GM10248 (cell line): Measurements from ENCODE around the gene XPA.

ENCODE experiments used
- CTCF ChIA-PET: fragments of 300-600 bp; sonication (Branson Sonifier 250); formaldehyde crosslinking; extraction: SDS; loops from one replicate; lab custom pipeline; 2021; ENCODE audit warnings: antibody characterized with exemption; lab: Yijun Ruan, JAX
- POLR2A ChIA-PET: fragments of 350-650 bp; sonication (Branson Sonifier 250); formaldehyde crosslinking; extraction: SDS; loops from one replicate; lab custom pipeline; 2020; ENCODE audit warnings: antibody characterized with exemption; lab: Yijun Ruan, JAX
- DNase-seq: peaks from one replicate; pipeline ENCODE4 v3.0.0; 2012; ENCODE audit errors: extremely low spot score
- TF ChIP-seq, protein P1 (sequence below): IDR thresholded peaks from 2 replicates; pipeline ENCODE4 v1.5.1; 2012; ENCODE audit warnings: mild to moderate bottlenecking, low read depth; ENCODE audit errors: extremely low read depth, missing control alignments, control extremely low read depth

The XPA gene

GRCh38 chr9:97625620-97626019 is 71.5 kb downstream of the XPA start:
- TF ChIP-seq, protein P1, sequence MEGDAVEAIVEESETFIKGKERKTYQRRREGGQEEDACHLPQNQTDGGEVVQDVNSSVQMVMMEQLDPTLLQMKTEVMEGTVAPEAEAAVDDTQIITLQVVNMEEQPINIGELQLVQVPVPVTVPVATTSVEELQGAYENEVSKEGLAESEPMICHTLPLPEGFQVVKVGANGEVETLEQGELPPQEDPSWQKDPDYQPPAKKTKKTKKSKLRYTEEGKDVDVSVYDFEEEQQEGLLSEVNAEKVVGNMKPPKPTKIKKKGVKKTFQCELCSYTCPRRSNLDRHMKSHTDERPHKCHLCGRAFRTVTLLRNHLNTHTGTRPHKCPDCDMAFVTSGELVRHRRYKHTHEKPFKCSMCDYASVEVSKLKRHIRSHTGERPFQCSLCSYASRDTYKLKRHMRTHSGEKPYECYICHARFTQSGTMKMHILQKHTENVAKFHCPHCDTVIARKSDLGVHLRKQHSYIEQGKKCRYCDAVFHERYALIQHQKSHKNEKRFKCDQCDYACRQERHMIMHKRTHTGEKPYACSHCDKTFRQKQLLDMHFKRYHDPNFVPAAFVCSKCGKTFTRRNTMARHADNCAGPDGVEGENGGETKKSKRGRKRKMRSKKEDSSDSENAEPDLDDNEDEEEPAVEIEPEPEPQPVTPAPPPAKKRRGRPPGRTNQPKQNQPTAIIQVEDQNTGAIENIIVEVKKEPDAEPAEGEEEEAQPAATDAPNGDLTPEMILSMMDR: no peak
- CTCF ChIA-PET: interaction anchor here (1.2 to 2.3 kb wide), 4 partner anchors 9 to 166 kb away, joined by 3 to 14 read pairs (median 8); no protein-coding TSS in a partner anchor
- DNase-seq: no peak
- POLR2A ChIA-PET: no interaction called here
